Astrocyte of the cerebellum (primary cell): ENCODE results near the gene ANAPC16.

Experiments used
- DNase-seq: peaks from one replicate; pipeline ENCODE4 v3.0.0-alpha.2; 2011; ENCODE audit warnings: low read depth
- H3K4me3 ChIP-seq: 2 replicates; pipeline ENCODE4 v1.5.1; 2011; ENCODE audit warnings: mild to moderate bottlenecking, low read depth, low read length, moderate library complexity
- CTCF ChIP-seq: IDR thresholded peaks from 2 replicates; pipeline ENCODE4 v1.5.1; 2012; ENCODE audit warnings: low read length, low read depth, moderate library complexity, mild to moderate bottlenecking; ENCODE audit errors: missing control alignments
- in situ Hi-C: cut with HindIII; loops from 2 replicates; pipeline ENCODE4 v1.10.0; 2017; ENCODE audit warnings: low sequenced_read_pairs

Gene ANAPC16

GRCh38 chr10:72240371-72240770, 24.6 kb downstream of the ANAPC16 start:
- no peak overlapping the region for H3K4me3 ChIP-seq
- in situ Hi-C loops = no loop called here
- no peak for DNase-seq
- TF ChIP-seq CTCF = no peak

- TF ChIP-seq CTCF = no peak
- no peak for DNase-seq
- H3K4me3 ChIP-seq = no peak overlapping the region
- in situ Hi-C loops = no loop called here
Measured at GRCh38 chr10:72241691-72242252, 26.0 kb downstream of the ANAPC16 start.

- no peak for DNase-seq
Measured at GRCh38 chr10:72242675-72243074, 26.9 kb downstream of the ANAPC16 start.

GRCh38 chr10:72243822-72244437, 28.1 kb downstream of the ANAPC16 start:
- in situ Hi-C loops = no loop called here
- no peak overlapping the region for H3K4me3 ChIP-seq
- TF ChIP-seq CTCF = peak; percentile 44
- DNase-seq = peak; percentile 42

More at GRCh38 chr10:72242675-72243074, 26.9 kb downstream of the ANAPC16 start:
- in situ Hi-C loops = no loop called here
- no peak for TF ChIP-seq CTCF
- no peak overlapping the region for H3K4me3 ChIP-seq

DNA sequence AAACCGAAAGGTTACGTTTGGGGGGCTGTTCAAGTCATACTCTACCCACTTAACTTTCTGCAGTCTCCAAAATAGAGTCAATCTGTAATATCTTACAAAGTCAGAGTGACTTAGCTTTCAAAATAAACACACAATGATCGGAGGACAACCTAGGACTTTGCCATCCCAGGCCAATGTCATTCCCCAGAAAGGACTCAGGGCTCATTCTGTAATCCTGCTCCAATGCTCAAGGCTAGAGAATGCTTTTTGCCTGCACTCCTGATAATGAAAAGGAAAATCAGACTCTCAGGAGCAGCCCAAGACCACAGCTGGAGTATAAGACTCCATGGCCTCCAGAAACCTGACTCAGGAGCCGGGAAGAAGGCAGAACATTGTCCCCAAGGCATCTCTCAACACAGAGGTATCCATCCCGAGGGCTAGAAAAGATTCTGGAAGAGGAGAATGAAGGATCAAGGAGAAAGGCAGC, 28.8 kb downstream of the ANAPC16 start:
- in situ Hi-C loops = no loop called here
- no peak overlapping the region for H3K4me3 ChIP-seq
- TF ChIP-seq CTCF = no peak
- no peak for DNase-seq

GRCh38 chr10:72245949-72246525, 30.2 kb downstream of the ANAPC16 start:
- H3K4me3 ChIP-seq = no peak overlapping the region
- no peak for TF ChIP-seq CTCF
- DNase-seq = no peak
- in situ Hi-C loops = no loop called here
